IMR-90 (cell line): ENCODE results near the gene RUNX2.

ENCODE experiments used
- CEBPB ChIP-seq: IDR thresholded peaks from 2 replicates; pipeline ENCODE4 v1.6.1; 2012; ENCODE audit warnings: low read depth, low read length, improper control_type of control experiment
- FOS ChIP-seq: fragments of 150-350 bp; IDR thresholded peaks from 2 replicates; pipeline ENCODE4 v1.6.1; 2016; ENCODE audit warnings: low read depth, low read length
- MXI1 ChIP-seq: IDR thresholded peaks from 2 replicates; pipeline ENCODE4 v1.6.1; 2012; ENCODE audit warnings: low read depth, mild to moderate bottlenecking, low read length, moderate library complexity, borderline replicate concordance
- POLR2A ChIP-seq: IDR thresholded peaks from 2 replicates; pipeline ENCODE4 v1.6.1; 2012; ENCODE audit warnings: mild to moderate bottlenecking, low read depth, low read length
- RAD21 ChIP-seq: IDR thresholded peaks from 2 replicates; pipeline ENCODE4 v1.6.1; 2012; ENCODE audit warnings: low read length, improper control_type of control experiment
- RFX5 ChIP-seq: IDR thresholded peaks from 2 replicates; pipeline ENCODE4 v1.8.0; 2012; ENCODE audit warnings: low read depth, mild to moderate bottlenecking, low read length, moderate library complexity
- SMC3 ChIP-seq: fragments of 150-350 bp; IDR thresholded peaks from 2 replicates; pipeline ENCODE4 v1.6.1; 2016; ENCODE audit warnings: low read depth, mild to moderate bottlenecking, antibody characterized with exemption, low read length, moderate library complexity
- TF ChIP-seq, protein P1 (sequence below): conservative IDR thresholded peaks from 2 replicates; pipeline ENCODE4 v1.5.1; 2012; ENCODE audit warnings: mild to moderate bottlenecking, low read depth, low read length, improper control_type of control experiment
- TF ChIP-seq, protein P2 (sequence below): fragments of 150-350 bp; IDR thresholded peaks from 2 replicates; pipeline ENCODE4 v1.6.1; 2017; ENCODE audit warnings: mild to moderate bottlenecking, antibody characterized with exemption, low read length, low read depth

DNA sequence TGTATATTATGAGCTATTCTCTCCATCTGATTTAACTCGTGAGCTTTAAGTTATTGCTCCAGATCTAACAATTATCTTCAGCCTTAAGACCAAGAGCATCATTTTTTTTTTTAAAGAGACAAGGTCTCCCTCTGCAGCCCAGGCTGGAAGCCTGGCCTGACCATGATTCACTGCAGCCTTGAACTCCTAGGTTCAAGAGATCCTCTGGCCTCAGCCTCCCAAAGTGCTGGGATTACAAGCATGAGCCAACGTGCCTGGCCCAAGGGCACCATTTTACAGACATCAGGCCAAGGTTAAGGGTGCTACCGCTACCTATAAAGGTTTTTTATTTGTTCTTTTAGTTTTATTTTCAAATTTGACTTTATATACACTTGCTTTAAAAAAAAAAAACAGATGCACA is 47.3 kb downstream of the RUNX2 start:
- TF ChIP-seq FOS (no peak), CEBPB (no peak), RAD21 (no peak), POLR2A (no peak), SMC3 (no peak), MXI1 (no peak), RFX5 (no peak)
- TF ChIP-seq, protein P1, sequence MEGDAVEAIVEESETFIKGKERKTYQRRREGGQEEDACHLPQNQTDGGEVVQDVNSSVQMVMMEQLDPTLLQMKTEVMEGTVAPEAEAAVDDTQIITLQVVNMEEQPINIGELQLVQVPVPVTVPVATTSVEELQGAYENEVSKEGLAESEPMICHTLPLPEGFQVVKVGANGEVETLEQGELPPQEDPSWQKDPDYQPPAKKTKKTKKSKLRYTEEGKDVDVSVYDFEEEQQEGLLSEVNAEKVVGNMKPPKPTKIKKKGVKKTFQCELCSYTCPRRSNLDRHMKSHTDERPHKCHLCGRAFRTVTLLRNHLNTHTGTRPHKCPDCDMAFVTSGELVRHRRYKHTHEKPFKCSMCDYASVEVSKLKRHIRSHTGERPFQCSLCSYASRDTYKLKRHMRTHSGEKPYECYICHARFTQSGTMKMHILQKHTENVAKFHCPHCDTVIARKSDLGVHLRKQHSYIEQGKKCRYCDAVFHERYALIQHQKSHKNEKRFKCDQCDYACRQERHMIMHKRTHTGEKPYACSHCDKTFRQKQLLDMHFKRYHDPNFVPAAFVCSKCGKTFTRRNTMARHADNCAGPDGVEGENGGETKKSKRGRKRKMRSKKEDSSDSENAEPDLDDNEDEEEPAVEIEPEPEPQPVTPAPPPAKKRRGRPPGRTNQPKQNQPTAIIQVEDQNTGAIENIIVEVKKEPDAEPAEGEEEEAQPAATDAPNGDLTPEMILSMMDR: no peak
- TF ChIP-seq, protein P2, sequence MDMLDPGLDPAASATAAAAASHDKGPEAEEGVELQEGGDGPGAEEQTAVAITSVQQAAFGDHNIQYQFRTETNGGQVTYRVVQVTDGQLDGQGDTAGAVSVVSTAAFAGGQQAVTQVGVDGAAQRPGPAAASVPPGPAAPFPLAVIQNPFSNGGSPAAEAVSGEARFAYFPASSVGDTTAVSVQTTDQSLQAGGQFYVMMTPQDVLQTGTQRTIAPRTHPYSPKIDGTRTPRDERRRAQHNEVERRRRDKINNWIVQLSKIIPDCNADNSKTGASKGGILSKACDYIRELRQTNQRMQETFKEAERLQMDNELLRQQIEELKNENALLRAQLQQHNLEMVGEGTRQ: no peak
